HFF-Myc (cell line): ENCODE measurements around the gene OOSP4B.
"Not testable (repeated sequence)": the region's sequence is repeated elsewhere in the genome, so short reads cannot be mapped to it uniquely, and the experiment has no call there.

Source experiments
- DNase-seq: peaks from one replicate; pipeline ENCODE4 v3.0.0-alpha.2; 2011; ENCODE audit warnings: low read depth; ENCODE audit errors: extremely low read depth
- H3K4me3 ChIP-seq: replicated peaks from 2 replicates; pipeline ENCODE4 v1.5.1; 2011; ENCODE audit warnings: low read depth, mild to moderate bottlenecking, control low read depth, low read length
- TF ChIP-seq, protein P1 (sequence below): IDR thresholded peaks from 2 replicates; pipeline ENCODE4 v1.5.1; 2012; ENCODE audit warnings: mild to moderate bottlenecking, low read depth, low read length, control low read depth; ENCODE audit errors: missing control alignments

Gene OOSP4B

GRCh38 chr11:60016881-60017280 is at the start of gene OOSP4B:
Gene OOSP4B (plus strand): TSS chr11:60017181.
- TF ChIP-seq, protein P1, sequence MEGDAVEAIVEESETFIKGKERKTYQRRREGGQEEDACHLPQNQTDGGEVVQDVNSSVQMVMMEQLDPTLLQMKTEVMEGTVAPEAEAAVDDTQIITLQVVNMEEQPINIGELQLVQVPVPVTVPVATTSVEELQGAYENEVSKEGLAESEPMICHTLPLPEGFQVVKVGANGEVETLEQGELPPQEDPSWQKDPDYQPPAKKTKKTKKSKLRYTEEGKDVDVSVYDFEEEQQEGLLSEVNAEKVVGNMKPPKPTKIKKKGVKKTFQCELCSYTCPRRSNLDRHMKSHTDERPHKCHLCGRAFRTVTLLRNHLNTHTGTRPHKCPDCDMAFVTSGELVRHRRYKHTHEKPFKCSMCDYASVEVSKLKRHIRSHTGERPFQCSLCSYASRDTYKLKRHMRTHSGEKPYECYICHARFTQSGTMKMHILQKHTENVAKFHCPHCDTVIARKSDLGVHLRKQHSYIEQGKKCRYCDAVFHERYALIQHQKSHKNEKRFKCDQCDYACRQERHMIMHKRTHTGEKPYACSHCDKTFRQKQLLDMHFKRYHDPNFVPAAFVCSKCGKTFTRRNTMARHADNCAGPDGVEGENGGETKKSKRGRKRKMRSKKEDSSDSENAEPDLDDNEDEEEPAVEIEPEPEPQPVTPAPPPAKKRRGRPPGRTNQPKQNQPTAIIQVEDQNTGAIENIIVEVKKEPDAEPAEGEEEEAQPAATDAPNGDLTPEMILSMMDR: no peak
- no peak for DNase-seq
- H3K4me3 ChIP-seq: no peak within 1 kb of the TSS

GRCh38 chr11:59967677-59968394 is 49.1 kb upstream of the OOSP4B start:
- H3K4me3 ChIP-seq: no peak overlapping the region
- TF ChIP-seq, protein P1: no peak
- no peak for DNase-seq

- H3K4me3 ChIP-seq: no peak overlapping the region
- TF ChIP-seq, protein P1: no peak
- no peak for DNase-seq
Measured at GRCh38 chr11:59968395-59968783, 48.6 kb upstream of the OOSP4B start.

DNA sequence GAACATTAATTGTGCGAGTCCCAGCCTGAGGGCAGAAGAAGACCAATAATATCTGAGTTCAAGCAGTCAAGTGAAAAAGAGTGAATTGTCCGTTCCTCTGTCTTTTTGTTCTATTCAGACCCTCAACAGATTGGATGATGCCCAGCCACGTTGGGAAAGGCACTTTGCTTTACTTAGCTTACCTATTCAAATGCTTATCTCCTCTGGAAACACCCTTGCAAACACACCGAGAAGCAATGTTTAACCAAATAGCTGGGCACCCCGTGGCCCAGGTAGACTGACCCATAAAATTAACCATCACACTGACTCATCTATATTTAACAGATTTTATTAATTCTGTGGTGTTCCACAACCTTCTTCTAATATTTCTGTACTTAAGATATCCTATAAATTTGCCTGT is 43.9 kb upstream of the OOSP4B start:
- no peak overlapping the region for H3K4me3 ChIP-seq
- TF ChIP-seq, protein P1: no peak
- DNase-seq: no peak

- DNase-seq: no peak
- H3K4me3 ChIP-seq: no peak overlapping the region
- TF ChIP-seq, protein P1: no peak
Measured at GRCh38 chr11:59981106-59981770, 35.7 kb upstream of the OOSP4B start.

GRCh38 chr11:59982037-59982436 is 34.9 kb upstream of the OOSP4B start:
- not testable (repeated sequence) for H3K4me3 ChIP-seq, DNase-seq

- no peak for DNase-seq
- TF ChIP-seq, protein P1: no peak
- no peak overlapping the region for H3K4me3 ChIP-seq
Measured at GRCh38 chr11:59983212-59983611, 33.8 kb upstream of the OOSP4B start.
